GM12878 (cell line): Measurements from ENCODE around the gene IRF8. TPM values are rescaled to one million over a fixed set of nuclear protein-coding genes. Genes with fewer than 3 reads are reported as not detected.

Source experiments
- BCL11A ChIP-seq: IDR thresholded peaks from 2 replicates; pipeline ENCODE4 v1.6.1; 2011; ENCODE audit warnings: low read depth, low read length
- CHD1 ChIP-seq: IDR thresholded peaks from 2 replicates; pipeline ENCODE4 v1.6.1; 2012; ENCODE audit warnings: low read depth, low read length, improper control_type of control experiment
- EED ChIP-seq: sonication (generic); IDR thresholded peaks from 2 replicates; pipeline ENCODE4 v1.6.1; 2016; ENCODE audit warnings: antibody characterized with exemption, low read depth
- EGR1 ChIP-seq, 2 experiments: IDR thresholded peaks; 1 replicate in 1 of 2; 2 replicates in 1 of 2; pipeline ENCODE4 v1.6.1; 2011 to 2012; ENCODE audit warnings: low read depth in 2 of 2, low read length in 2 of 2, borderline replicate concordance in 1 of 2, mild to moderate bottlenecking in 1 of 2, moderate library complexity in 1 of 2
- EP300 ChIP-seq, 2 experiments: fragments of 150-350 bp in 1 of 2; IDR thresholded peaks; 2 replicates each; pipeline ENCODE4 v1.6.1; 2011 to 2012; ENCODE audit warnings: low read depth in 2 of 2, low read length in 2 of 2, borderline replicate concordance in 1 of 2, improper control_type of control experiment in 1 of 2, inconsistent platforms in 1 of 2; ENCODE audit not compliant: control insufficient read depth in 1 of 2
- FOXM1 ChIP-seq: IDR thresholded peaks from 2 replicates; pipeline ENCODE4 v1.6.1; 2012; ENCODE audit warnings: low read depth, mild to moderate bottlenecking, inconsistent platforms, low read length, moderate library complexity
- IKZF2 ChIP-seq, 2 experiments: fragments of 450-650 bp; IDR thresholded peaks; 2 replicates each; pipeline ENCODE4 v1.6.1; 2017; ENCODE audit warnings: mild to moderate bottlenecking in 2 of 2, moderate library complexity in 2 of 2
- IRF4 ChIP-seq: IDR thresholded peaks from 2 replicates; pipeline ENCODE4 v1.6.1; 2011; ENCODE audit warnings: low read depth, low read length
- JUNB ChIP-seq: IDR thresholded peaks from 2 replicates; pipeline ENCODE4 v1.6.1; 2016; ENCODE audit warnings: antibody characterized with exemption, mild to moderate bottlenecking
- MEF2A ChIP-seq: IDR thresholded peaks from 2 replicates; pipeline ENCODE4 v1.6.1; 2011; ENCODE audit warnings: low read depth, mild to moderate bottlenecking, low read length, moderate library complexity; ENCODE audit not compliant: insufficient read depth
- MEF2B ChIP-seq: fragments of 450-650 bp; IDR thresholded peaks from 2 replicates; pipeline ENCODE4 v1.6.1; 2018; ENCODE audit warnings: mild to moderate bottlenecking, moderate library complexity; ENCODE audit not compliant: partially characterized antibody, poor library complexity, severe bottlenecking
- MTA3 ChIP-seq: IDR thresholded peaks from 2 replicates; pipeline ENCODE4 v1.6.1; 2012; ENCODE audit warnings: low read length, inconsistent platforms, borderline replicate concordance
- POLR2A ChIP-seq: IDR thresholded peaks from 2 replicates; pipeline ENCODE4 v1.6.1; 2011; ENCODE audit warnings: low read depth, mild to moderate bottlenecking, low read length
- POLR2AphosphoS5 ChIP-seq: IDR thresholded peaks from 2 replicates; pipeline ENCODE4 v1.6.1; 2011; ENCODE audit warnings: mild to moderate bottlenecking, low read length, inconsistent platforms
- RAD21 ChIP-seq: IDR thresholded peaks from 2 replicates; pipeline ENCODE4 v1.6.1; 2011; ENCODE audit warnings: mild to moderate bottlenecking, low read depth, low read length, moderate library complexity; ENCODE audit not compliant: insufficient read depth
- TBL1XR1 ChIP-seq: IDR thresholded peaks from 2 replicates; pipeline ENCODE4 v1.6.1; 2012; ENCODE audit warnings: low read depth, low read length, improper control_type of control experiment
- TCF12 ChIP-seq: IDR thresholded peaks from 2 replicates; pipeline ENCODE4 v1.6.1; 2011; ENCODE audit warnings: low read depth, mild to moderate bottlenecking, low read length
- WRNIP1 ChIP-seq: IDR thresholded peaks from 2 replicates; pipeline ENCODE4 v1.6.1; 2011; ENCODE audit warnings: low read depth, low read length, improper control_type of control experiment, borderline replicate concordance
- YY1 ChIP-seq: IDR thresholded peaks from 2 replicates; pipeline ENCODE4 v1.6.1; 2011; ENCODE audit warnings: low read depth, mild to moderate bottlenecking, low read length
- ZNF207 ChIP-seq: fragments of 450-650 bp; IDR thresholded peaks from 2 replicates; pipeline ENCODE4 v1.6.1; 2014; ENCODE audit warnings: antibody characterized with exemption, mild to moderate bottlenecking, borderline replicate concordance
- polyA plus RNA-seq, 11 experiments: library from polyadenylated mRNA; depleted of rRNA in 4 of 11; unstranded in 6 of 11; stranded (reverse) in 5 of 11; fragments of >200 nt; fragmentation: Nextera tagmentation in 4 of 11; fragmentation: Illumina TruSeq in 1 of 11; extraction: Ambion mirVana in 4 of 11; extraction: Trizol in 1 of 11; gene quantifications; 1 replicate in 1 of 11; 2 replicates in 10 of 11; pipeline versions ENCODE4 v1.2.1 to v1.2.3, GENCODE V29; 2011 to 2016; ENCODE audit warnings: inconsistent platforms in 2 of 11, missing spikeins in 2 of 11, low read depth in 1 of 11
- total RNA-seq, 4 experiments: library from RNA; depleted of rRNA in 3 of 4; stranded (reverse); fragments of >200 nt in 3 of 4; fragmentation: Illumina TruSeq in 1 of 4; extraction: Trizol in 1 of 4; gene quantifications; 2 replicates each; pipeline versions ENCODE4 v1.2.1 to v1.2.3, GENCODE V29; 2013 to 2021
- TF ChIP-seq, protein P1 (sequence below): fragments of 450-650 bp; IDR thresholded peaks from 2 replicates; pipeline ENCODE4 v1.6.1; 2017; ENCODE audit warnings: low read depth, mild to moderate bottlenecking, moderate library complexity
- TF ChIP-seq, protein P2 (sequence below): IDR thresholded peaks from 2 replicates; pipeline ENCODE4 v1.6.1; 2011; ENCODE audit warnings: mild to moderate bottlenecking, low read depth, low read length, moderate library complexity; ENCODE audit not compliant: insufficient replicate concordance
- TF ChIP-seq, protein P3 (sequence below): IDR thresholded peaks from 2 replicates; pipeline ENCODE4 v1.6.1; 2012; ENCODE audit warnings: low read depth, low read length, improper control_type of control experiment
- TF ChIP-seq, protein P4 (sequence below): fragments of 450-650 bp; IDR thresholded peaks from 2 replicates; pipeline ENCODE4 v1.6.1; 2017; ENCODE audit warnings: antibody characterized with exemption, mild to moderate bottlenecking, moderate library complexity

The IRF8 gene
- total and polyA plus RNA-seq, 10 of the 15 experiments (the other 5 are each of a cell fraction or from before 2014, with no cell fraction given): 17.1 to 237 (median 172) TPM

DNA sequence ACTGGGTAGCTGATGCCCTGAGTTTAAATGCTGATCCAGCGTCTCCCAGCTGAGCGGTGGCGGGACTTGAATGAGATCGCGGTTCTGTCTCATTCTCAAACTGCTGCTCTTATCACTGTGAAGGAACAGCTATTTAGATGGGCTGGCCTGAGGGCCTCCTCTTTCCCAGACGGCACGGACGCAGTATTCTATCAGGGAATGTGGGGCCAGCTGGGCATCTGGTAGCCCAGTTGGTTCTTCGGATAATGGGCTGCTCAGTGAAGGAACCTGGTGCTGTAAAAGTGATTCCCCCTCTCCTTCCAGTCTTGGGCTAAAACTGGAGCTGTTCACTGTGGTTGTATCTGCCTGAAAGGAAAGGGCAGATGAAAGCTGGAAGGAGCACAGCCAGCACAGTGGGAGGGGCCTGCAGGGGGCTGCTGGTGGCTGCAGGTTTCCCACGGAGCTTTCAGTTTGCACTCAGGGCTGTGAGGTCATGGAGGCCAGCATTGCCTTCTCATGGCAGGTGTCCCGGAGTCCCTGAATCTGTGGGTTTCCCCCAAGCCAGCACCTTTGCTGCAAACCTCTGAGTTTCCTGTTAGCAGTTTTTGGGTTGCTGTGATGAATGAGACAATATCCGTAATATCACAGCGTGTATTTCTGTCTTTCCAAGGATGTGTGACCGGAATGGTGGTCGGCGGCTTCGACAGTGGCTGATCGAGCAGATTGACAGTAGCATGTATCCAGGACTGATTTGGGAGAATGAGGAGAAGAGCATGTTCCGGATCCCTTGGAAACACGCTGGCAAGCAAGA, 3.6 kb downstream of the IRF8 start (continued):
- TF ChIP-seq TBL1XR1: peak; percentile 94; the same call in 1 of the 2 replicates
- TF ChIP-seq EP300 (IDR thresholded peaks at IDR 0.05; ENCODE audit: borderline replicate concordance in 1 of 2, control insufficient read depth in 1 of 2, low read depth in 2 of 2, low read length in 2 of 2): peak; percentile 72 to 89
- TF ChIP-seq MTA3: peak; percentile 32; the same call in 1 of the 2 replicates
- TF ChIP-seq, protein P1, sequence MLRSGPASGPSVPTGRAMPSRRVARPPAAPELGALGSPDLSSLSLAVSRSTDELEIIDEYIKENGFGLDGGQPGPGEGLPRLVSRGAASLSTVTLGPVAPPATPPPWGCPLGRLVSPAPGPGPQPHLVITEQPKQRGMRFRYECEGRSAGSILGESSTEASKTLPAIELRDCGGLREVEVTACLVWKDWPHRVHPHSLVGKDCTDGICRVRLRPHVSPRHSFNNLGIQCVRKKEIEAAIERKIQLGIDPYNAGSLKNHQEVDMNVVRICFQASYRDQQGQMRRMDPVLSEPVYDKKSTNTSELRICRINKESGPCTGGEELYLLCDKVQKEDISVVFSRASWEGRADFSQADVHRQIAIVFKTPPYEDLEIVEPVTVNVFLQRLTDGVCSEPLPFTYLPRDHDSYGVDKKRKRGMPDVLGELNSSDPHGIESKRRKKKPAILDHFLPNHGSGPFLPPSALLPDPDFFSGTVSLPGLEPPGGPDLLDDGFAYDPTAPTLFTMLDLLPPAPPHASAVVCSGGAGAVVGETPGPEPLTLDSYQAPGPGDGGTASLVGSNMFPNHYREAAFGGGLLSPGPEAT: peak; percentile 37; the same call in 1 of the 2 replicates
- TF ChIP-seq, protein P2, sequence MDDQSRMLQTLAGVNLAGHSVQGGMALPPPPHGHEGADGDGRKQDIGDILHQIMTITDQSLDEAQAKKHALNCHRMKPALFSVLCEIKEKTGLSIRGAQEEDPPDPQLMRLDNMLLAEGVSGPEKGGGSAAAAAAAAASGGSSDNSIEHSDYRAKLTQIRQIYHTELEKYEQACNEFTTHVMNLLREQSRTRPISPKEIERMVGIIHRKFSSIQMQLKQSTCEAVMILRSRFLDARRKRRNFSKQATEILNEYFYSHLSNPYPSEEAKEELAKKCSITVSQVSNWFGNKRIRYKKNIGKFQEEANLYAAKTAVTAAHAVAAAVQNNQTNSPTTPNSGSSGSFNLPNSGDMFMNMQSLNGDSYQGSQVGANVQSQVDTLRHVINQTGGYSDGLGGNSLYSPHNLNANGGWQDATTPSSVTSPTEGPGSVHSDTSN: peak; percentile 14
- TF ChIP-seq CHD1: 0 out of 2 replicates have a peak, but pooled peaks have one; percentile 75
- peak; percentile 98 for TF ChIP-seq TCF12
- peak; percentile 66 to 78; a peak in 3 of 4 replicates for TF ChIP-seq IKZF2 (IDR thresholded peaks at IDR 0.05)
- TF ChIP-seq JUNB: peak; percentile 52; the same call in 1 of the 2 replicates
- TF ChIP-seq FOXM1: peak; percentile 69; the same call in 1 of the 2 replicates
- TF ChIP-seq RAD21: peak; percentile 23; the same call in 1 of the 2 replicates
- peak; percentile 43; the same call in 1 of the 2 replicates for TF ChIP-seq BCL11A
- TF ChIP-seq POLR2A: peak; percentile 74
- peak; percentile 69; the same call in 1 of the 2 replicates for TF ChIP-seq MEF2A
- TF ChIP-seq IRF4: 0 out of 2 replicates have a peak, but pooled peaks have one; percentile 34
- TF ChIP-seq, protein P3, sequence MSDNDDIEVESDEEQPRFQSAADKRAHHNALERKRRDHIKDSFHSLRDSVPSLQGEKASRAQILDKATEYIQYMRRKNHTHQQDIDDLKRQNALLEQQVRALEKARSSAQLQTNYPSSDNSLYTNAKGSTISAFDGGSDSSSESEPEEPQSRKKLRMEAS: 0 out of 2 replicates have a peak, but pooled peaks have one; percentile 61
- TF ChIP-seq EGR1 (IDR thresholded peaks at IDR 0.05; ENCODE audit: borderline replicate concordance in 1 of 2, low read depth in 2 of 2, low read length in 2 of 2): no peak
- TF ChIP-seq YY1: peak; percentile 55; the same call in 1 of the 2 replicates
- TF ChIP-seq POLR2AphosphoS5: peak; percentile 86
- TF ChIP-seq, protein P4, sequence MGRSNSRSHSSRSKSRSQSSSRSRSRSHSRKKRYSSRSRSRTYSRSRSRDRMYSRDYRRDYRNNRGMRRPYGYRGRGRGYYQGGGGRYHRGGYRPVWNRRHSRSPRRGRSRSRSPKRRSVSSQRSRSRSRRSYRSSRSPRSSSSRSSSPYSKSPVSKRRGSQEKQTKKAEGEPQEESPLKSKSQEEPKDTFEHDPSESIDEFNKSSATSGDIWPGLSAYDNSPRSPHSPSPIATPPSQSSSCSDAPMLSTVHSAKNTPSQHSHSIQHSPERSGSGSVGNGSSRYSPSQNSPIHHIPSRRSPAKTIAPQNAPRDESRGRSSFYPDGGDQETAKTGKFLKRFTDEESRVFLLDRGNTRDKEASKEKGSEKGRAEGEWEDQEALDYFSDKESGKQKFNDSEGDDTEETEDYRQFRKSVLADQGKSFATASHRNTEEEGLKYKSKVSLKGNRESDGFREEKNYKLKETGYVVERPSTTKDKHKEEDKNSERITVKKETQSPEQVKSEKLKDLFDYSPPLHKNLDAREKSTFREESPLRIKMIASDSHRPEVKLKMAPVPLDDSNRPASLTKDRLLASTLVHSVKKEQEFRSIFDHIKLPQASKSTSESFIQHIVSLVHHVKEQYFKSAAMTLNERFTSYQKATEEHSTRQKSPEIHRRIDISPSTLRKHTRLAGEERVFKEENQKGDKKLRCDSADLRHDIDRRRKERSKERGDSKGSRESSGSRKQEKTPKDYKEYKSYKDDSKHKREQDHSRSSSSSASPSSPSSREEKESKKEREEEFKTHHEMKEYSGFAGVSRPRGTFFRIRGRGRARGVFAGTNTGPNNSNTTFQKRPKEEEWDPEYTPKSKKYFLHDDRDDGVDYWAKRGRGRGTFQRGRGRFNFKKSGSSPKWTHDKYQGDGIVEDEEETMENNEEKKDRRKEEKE: no peak
- TF ChIP-seq ZNF207: no peak
- TF ChIP-seq WRNIP1: peak; percentile 55; the same call in 1 of the 2 replicates
- peak; percentile 85 for TF ChIP-seq EED
- TF ChIP-seq MEF2B: peak; percentile 52
